Stomach smooth muscle (tissue), 2 donors: ENCODE measurements around the gene SIMC1.

ENCODE experiments used
- H3K27ac ChIP-seq: one replicate; pipeline ENCODE4 v1.7.0; 2013; ENCODE audit warnings: mild to moderate bottlenecking, low read length, inconsistent platforms
- H3K27me3 ChIP-seq, 2 donors: one replicate each; pipeline ENCODE4 v1.7.0; 2013; ENCODE audit warnings: low read length in 2 of 2; ENCODE audit not compliant: insufficient read depth in 2 of 2, control insufficient read depth in 1 of 2
- H3K36me3 ChIP-seq, 2 donors: one replicate each; pipeline ENCODE4 v1.7.0; 2013; ENCODE audit warnings: low read length in 2 of 2; ENCODE audit not compliant: control insufficient read depth in 2 of 2, insufficient read depth in 2 of 2
- H3K4me1 ChIP-seq: one replicate; pipeline ENCODE4 v1.7.0; 2013; ENCODE audit warnings: low read length; ENCODE audit not compliant: control insufficient read depth, insufficient read depth
- H3K4me3 ChIP-seq, 2 donors: one replicate each; pipeline ENCODE4 v1.7.0; 2013; ENCODE audit warnings: low read length in 2 of 2
- H3K9ac ChIP-seq, 2 donors: one replicate each; pipeline ENCODE4 v1.7.0; 2013; ENCODE audit warnings: low read length in 2 of 2, mild to moderate bottlenecking in 1 of 2
- H3K9me3 ChIP-seq, 2 donors: one replicate each; pipeline ENCODE4 v1.7.0; 2013; ENCODE audit warnings: low read length in 2 of 2; ENCODE audit not compliant: control insufficient read depth in 2 of 2
- donor health status: healthy.
- donor health status: Pancreatic carcinoma.

SIMC1 gene

GRCh38 chr5:176317534-176318374, 79.5 kb downstream of the SIMC1 start:
- Histone ChIP-seq H3K9ac (no peak overlapping the region), H3K27ac (no peak overlapping the region), H3K27me3 (no peaks in the 10 kb centered on the region), H3K36me3 (peaks cover 12 to 20% of the 10 kb centered on the region in 2 donors), H3K9me3 (no peaks in the 10 kb centered on the region), H3K4me1 (no peaks in the 10 kb centered on the region), H3K4me3 (no peak overlapping the region)

GRCh38 chr5:176319827-176320554, 81.8 kb downstream of the SIMC1 start:
- Histone ChIP-seq H3K36me3 (peaks cover 14 to 27% of the 10 kb centered on the region in 2 donors), H3K27ac (no peak overlapping the region), H3K27me3 (no peaks in the 10 kb centered on the region), H3K4me3 (no peak overlapping the region), H3K9ac (no peak overlapping the region), H3K9me3 (no peaks in the 10 kb centered on the region), H3K4me1 (no peaks in the 10 kb centered on the region)

- H3K9ac ChIP-seq = no peak overlapping the region
- H3K4me3 ChIP-seq = no peak overlapping the region
- no peak overlapping the region for H3K27ac ChIP-seq
- peaks cover 10 to 22% of the 10 kb centered on the region in 2 donors for H3K36me3 ChIP-seq
- H3K27me3 ChIP-seq = no peaks in the 10 kb centered on the region
- no peaks in the 10 kb centered on the region for H3K4me1 ChIP-seq
- H3K9me3 ChIP-seq = no peaks in the 10 kb centered on the region
Observed at GRCh38 chr5:176320577-176320976, 82.4 kb downstream of the SIMC1 start.

GRCh38 chr5:176334031-176334770, 96.0 kb downstream of the SIMC1 start:
- H3K4me1 ChIP-seq = no peaks in the 10 kb centered on the region
- H3K9me3 ChIP-seq = peaks cover 0 to 3% of the 10 kb centered on the region in 2 donors
- no peak overlapping the region for H3K4me3 ChIP-seq
- H3K27me3 ChIP-seq = no peaks in the 10 kb centered on the region
- H3K36me3 ChIP-seq = peaks cover 14 to 16% of the 10 kb centered on the region in 2 donors
- H3K27ac ChIP-seq = no peak overlapping the region
- no peak overlapping the region for H3K9ac ChIP-seq

- H3K36me3 ChIP-seq = peaks cover 14 to 16% of the 10 kb centered on the region in 2 donors
- no peak overlapping the region for H3K27ac ChIP-seq
- no peak overlapping the region for H3K4me3 ChIP-seq
Observed at GRCh38 chr5:176337913-176338312, 99.7 kb downstream of the SIMC1 start.

GRCh38 chr5:176339304-176339703, 101.1 kb downstream of the SIMC1 start:
- H3K27ac ChIP-seq = no peak overlapping the region
- no peaks in the 10 kb centered on the region for H3K4me1 ChIP-seq
- peaks cover 14 to 16% of the 10 kb centered on the region in 2 donors for H3K36me3 ChIP-seq
- H3K9me3 ChIP-seq = no peaks in the 10 kb centered on the region
- no peak overlapping the region for H3K4me3 ChIP-seq
- H3K9ac ChIP-seq = no peak overlapping the region
- H3K27me3 ChIP-seq = no peaks in the 10 kb centered on the region

More at GRCh38 chr5:176337913-176338312, 99.7 kb downstream of the SIMC1 start:
- Histone ChIP-seq H3K9me3 (peaks cover 0 to 3% of the 10 kb centered on the region in 2 donors), H3K27me3 (no peaks in the 10 kb centered on the region), H3K4me1 (no peaks in the 10 kb centered on the region), H3K9ac (no peak overlapping the region)

- Histone ChIP-seq H3K36me3 (peaks cover 25 to 28% of the 10 kb centered on the region in 2 donors), H3K9me3 (no peaks in the 10 kb centered on the region), H3K4me3 (no peak overlapping the region), H3K27ac (no peak overlapping the region), H3K27me3 (no peaks in the 10 kb centered on the region), H3K4me1 (no peaks in the 10 kb centered on the region), H3K9ac (no peak overlapping the region)
Observed at GRCh38 chr5:176341325-176342157, 103.3 kb downstream of the SIMC1 start.

GRCh38 chr5:176342158-176342483, 103.9 kb downstream of the SIMC1 start:
- Histone ChIP-seq H3K9me3 (no peaks in the 10 kb centered on the region), H3K9ac (no peak overlapping the region), H3K4me1 (no peaks in the 10 kb centered on the region), H3K36me3 (peaks cover 21 to 26% of the 10 kb centered on the region in 2 donors), H3K4me3 (no peak overlapping the region), H3K27ac (no peak overlapping the region), H3K27me3 (no peaks in the 10 kb centered on the region)

- H3K4me1 ChIP-seq = no peaks in the 10 kb centered on the region
- no peak overlapping the region for H3K27ac ChIP-seq
- no peak overlapping the region for H3K4me3 ChIP-seq
- H3K9ac ChIP-seq = no peak overlapping the region
- H3K9me3 ChIP-seq = no peaks in the 10 kb centered on the region
- peaks cover 22 to 25% of the 10 kb centered on the region in 2 donors for H3K36me3 ChIP-seq
- no peaks in the 10 kb centered on the region for H3K27me3 ChIP-seq
Observed at GRCh38 chr5:176342766-176343458, 104.7 kb downstream of the SIMC1 start.
